ENCODE results near the gene PCBP3.
A peak's percentile ranks its signal among the peaks of the same experiment; 100 is the strongest.
"Not testable (repeated sequence)": the region's sequence is repeated elsewhere in the genome, so short reads cannot be mapped to it uniquely, and the experiment has no call there.

The PCBP3 gene

GRCh38 chr21:45975020-45975666 is 331.6 kb downstream of the PCBP3 start:
- DNase-seq: no peak

DNA sequence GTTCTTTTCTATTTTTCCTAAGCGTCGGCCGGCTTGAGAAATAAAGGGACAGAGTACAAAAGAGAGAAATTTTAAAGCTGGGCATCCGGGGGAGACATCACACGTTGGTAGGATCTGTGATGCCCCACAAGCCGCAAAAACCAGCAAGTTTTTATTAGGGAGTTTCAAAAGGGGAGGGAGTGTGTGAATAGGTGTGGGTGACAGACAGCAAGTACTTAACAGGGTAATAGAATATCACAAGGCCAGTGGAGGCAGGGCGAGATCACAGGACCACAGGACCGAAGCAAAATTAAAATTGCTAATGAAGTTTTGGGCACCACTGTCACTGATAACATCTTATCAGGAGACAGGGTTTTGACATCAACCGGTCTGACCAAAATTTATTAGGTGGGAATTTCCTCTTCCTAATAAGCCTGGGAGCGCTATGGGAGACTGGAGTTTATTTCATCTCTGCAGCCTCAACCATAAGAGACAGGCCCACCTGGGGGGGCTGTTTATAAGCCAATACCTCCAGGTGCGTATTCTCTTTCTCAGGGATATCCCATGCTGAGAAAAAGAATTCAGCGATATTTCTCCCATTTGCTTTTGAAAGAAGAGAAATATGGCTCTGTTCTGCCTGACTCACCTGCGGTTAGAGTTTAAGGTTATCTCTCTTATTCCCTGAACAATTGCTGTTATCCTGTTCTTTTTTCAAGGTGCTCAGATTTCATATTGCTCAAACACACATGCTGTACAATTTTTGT is 332.3 kb downstream of the PCBP3 start:
- DNase-seq: not testable (repeated sequence)

DNA sequence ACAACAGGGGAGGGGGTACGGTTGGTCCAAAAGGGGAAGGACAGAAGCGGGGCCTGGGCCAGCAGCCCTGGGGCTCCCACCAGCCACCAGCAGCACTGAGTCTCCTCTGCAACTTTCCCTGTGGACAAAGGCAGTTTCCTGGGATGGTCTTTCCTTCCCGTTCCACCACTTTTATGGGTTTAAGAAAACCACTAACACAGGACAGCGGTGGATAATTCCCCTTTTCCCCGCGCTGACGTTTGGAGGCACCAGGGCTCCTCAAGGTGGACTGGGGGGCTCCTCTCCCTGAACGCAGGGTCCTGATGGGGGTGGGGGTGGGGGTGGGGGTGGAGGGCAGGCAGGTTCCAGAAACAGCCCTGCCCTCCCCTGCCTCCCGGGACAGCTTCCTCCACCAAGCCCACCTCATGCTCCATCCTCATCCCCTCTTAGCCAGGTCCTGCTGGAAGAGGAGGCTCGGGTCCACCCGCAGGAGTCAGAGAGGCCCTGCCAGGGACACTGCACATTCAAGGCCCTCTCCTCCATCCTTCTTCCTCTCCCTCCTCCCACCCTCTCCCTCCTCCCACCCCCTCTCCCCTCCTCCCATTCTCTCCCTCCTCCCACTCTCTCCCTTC is 333.3 kb downstream of the PCBP3 start:
- DNase-seq: no peak

GRCh38 chr21:45977396-45977795 is 333.9 kb downstream of the PCBP3 start:
- DNase-seq: no peak

DNA sequence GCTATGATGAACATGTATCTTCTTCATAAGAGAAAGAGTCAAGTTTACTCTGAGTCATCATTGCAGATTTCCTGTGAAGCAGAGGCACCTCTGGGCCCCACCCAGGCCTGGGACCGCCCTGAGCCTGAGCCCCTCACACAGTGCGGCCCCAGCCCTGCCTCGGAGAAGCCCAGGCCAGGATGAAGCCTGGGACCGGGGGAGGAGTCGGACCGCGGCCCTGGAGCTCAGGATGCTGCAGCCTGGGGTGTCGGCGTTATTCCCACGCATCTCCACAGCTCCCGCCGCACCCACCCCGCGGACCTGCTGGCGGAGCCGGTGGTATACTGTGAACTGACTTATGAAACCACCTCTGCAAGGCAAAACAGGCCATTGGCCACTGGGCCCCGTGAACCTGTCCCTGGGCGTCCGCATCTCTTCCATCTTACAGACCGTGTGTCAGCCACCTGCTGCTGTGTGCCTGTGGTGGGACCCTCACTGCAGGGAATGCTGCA is 335.7 kb downstream of the PCBP3 start:
- no peak for DNase-seq

DNA sequence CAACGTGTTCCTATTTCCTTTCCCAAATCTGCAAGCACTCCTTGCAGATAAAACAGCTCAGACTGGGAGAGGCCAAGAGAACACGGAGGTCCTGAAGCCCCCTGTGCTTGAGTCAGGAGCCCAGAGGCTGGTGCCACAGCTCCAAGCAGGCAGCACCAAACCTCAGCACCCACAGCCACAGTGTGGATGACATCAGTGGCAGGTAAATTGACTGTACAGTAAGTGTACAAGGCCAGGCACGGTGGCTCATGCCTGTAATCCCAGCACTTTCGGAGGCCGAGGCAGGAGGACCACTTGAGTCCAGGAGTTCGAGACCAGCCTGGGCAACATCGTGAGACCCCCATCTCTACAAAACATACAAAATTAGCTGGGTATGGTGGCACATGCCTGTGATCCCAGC is 336.1 kb downstream of the PCBP3 start:
- DNase-seq: no peak

DNA sequence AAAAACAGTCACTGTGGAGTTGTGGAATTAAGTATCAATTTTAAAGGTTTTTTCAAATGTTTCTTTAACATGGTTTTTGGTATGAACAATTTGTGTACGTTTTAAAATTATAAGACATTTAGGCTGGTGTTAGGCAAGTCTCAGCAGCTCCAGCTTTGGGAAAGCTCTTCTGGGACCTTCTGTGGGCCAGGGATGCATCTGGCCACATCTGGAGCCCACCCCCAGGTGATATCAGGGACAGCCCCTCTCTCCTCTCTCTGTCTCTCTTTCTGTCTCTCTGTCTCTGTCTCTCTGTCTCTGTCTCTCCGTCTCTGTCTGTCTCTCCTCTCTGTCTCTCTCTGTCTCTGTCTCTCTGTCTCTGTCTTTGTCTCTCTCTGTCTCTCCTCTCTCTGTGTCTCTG is 336.7 kb downstream of the PCBP3 start:
- DNase-seq: no peak

DNA sequence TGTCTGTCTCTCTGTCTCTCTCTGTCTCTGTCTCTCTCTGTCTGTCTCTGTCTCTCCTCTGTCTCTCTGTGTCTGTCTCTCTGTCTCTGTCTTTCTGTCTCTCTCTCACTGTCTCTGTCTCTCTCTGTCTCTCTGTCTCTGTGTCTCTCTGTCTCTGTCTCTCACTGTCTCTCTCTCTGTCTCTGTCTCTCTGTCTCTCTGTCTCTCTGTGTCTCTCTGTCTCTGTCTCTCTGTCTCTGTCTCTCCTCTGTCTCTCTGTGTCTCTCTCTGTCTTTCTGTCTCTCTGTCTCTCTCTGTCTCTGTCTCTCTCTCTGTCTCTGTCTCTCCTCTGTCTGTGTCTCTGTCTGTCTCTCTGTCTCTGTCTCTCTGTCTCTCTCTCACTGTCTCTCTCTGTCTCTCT is 337.2 kb downstream of the PCBP3 start:
- no peak for DNase-seq

GRCh38 chr21:45981151-45982091 is 337.9 kb downstream of the PCBP3 start, which contains the start of gene COL6A1:
TSS of gene COL6A1 (plus strand) at chr21:45981770. CDS start at chr21:45981851, 81 bp downstream.
- DNase-seq: peak; percentile 49

- DNase-seq: no peak
Measured at GRCh38 chr21:45982092-45982757, 338.7 kb downstream of the PCBP3 start.

DNA sequence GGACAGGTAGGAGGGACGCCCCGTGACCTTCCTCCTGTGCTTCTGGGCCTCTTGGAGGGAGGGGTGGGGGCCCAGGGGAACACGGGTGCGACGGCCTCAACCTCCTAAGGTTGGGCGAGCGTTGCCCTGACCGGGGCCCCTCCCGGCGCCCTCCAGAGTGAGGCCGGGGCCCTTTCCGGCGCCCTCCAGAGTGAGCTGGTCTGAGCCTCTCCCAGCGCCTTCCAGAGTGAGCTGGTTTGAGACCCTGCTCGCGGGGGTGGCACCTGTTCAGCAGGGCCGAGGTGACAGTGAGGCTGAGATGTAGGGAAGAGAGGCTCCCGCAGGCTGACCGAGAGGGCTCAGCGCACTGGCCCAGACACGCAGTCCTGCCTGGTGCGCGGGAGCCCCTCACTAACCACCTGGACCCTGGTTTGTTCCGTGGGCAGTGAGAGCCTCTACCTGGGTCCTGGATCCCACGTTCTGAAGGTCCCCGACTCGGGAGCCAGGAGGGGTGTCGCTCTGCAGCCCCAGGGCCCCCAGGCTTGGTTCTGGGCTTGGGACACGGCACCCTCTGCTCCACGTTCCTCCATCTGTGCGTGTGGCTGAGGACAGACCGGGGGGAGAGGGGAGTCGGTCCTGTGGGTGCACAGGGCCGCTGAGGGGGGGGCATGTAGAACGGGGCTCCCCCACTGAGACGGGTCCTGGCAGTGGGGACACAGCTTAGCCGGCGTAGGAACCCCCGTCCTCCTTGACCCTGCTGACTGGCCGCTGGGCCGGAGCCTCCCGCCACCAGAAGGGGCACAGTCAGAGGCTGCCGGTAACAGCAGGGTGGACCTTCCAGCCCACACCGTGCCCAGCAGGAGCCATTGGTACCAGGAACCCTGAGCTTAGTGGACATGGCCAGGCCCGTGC is 339.5 kb downstream of the PCBP3 start:
- no peak for DNase-seq

DNA sequence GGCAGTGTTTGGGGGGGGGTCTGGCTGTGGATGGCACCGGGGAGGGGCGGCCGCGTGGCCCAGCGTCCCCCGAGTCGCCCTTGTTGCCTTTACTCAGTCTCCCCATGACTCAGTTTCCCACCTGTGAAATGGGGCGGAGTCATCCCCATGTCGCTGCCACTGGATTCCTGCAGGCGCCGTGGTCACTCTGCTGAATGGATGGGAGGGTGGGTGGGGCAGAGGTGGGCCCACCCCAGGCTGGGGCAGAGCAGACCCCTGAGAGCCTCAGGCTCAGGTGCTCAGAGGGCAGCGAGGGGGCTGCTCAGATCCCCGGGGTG is 340.1 kb downstream of the PCBP3 start:
- DNase-seq: no peak

GRCh38 chr21:45983981-45984551 is 340.5 kb downstream of the PCBP3 start:
- no peak for DNase-seq

DNA sequence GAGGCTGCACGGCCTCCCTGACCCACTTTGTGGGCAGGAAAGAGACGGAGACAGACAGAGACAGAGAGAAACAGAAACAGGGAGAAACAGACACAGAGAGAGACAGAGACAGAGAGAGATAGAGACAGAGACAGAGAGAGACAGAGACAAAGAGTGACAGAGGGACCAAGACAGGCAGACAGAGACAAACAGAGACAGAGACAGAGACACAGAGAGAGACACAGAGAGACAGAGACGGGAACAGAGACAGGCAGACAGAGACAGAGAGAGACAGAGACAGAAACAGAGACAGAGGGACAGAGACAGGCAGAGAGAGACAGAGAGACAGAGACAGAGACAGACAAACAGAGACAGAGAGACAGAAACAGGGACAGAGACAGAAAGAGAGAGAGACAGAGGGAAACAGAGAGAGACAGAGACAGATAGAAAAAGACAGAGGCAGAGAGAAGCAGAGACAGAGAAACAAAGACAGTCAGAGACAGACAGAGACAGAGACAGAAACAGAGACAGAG is 341.1 kb downstream of the PCBP3 start:
- no peak for DNase-seq

DNA sequence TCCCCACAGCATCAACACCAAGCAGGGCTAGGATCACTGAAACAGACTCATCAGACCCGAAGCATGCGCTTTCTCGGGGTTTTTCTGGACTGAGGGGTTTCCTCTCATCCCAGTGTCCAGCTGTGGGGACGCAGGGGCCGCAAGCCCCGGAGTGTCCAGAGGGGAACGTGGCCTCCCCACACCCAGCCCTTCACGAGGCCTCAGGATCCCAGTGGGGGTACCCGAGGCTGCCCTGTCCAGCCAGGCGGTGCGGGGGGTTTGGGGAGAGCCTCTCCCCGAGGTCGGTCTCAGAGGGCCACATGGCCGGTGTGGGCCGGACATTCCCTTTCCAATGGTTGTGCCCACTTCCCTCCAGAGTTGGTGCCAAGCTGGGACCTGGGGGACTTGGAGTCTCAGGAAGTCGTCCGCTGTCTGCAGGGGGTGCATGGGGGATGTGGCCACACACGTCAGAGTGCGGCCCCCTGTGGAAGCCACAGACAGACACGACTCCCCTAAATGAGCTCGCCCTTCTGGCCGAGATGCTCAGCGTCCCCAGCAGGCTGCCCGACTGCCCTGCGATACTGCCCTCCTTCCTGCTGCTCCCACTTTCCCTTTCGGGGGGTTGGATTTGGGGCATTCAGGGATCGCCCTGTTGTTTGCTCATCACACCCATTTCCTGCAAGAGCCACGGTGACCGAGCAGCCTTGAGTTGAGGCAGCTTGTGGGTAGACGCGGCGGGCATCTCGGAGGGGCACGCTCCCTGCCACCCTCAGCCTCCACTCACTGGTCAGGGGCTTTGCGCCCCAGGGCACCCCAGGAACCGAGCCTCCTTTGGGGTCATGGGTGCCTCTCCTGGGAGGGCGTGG is 342.2 kb downstream of the PCBP3 start:
- DNase-seq: no peak

GRCh38 chr21:45986316-45987051 is 343.0 kb downstream of the PCBP3 start:
- DNase-seq: no peak

DNA sequence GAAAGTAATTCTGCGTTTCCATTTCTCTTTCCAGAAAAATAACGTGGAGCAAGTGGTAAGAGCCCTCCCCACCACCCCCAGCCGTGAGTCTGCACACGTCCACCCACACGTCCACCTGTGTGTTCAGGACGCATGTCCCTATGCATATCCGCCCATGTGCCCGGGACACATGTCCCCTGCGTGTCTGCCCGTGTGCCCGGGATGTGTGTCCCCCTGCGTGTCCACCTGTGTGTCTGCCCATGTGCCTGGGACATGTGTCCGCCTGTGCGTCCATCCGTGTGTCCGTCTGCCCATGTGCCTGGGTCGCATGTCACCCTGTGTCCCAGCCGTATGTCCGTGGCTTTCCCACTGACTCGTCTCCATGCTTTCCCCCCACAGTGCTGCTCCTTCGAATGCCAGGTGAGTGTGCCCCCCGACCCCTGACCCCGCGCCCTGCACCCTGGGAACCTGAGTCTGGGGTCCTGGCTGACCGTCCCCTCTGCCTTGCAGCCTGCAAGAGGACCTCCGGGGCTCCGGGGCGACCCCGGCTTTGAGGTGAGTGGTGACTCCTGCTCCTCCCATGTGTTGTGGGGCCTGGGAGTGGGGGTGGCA is 343.7 kb downstream of the PCBP3 start:
- DNase-seq: no peak

Data from central memory CD4-positive, alpha-beta T cell (primary cell).